Upper lobe of left lung (tissue), 4 donors: ENCODE results near the gene JARID2.

Source experiments
- CTCF ChIP-seq, 6 experiments: fragments of 450-650 bp in 4 of 6; fragments of 200-600 bp in 2 of 6; sonication (generic) in 2 of 6; IDR thresholded peaks; one replicate each; pipeline ENCODE4 v1.5.1; 2016 to 2019; ENCODE audit warnings: antibody characterized with exemption in 6 of 6
- POLR2A ChIP-seq, 4 donors: fragments of 450-650 bp; IDR thresholded peaks; one replicate each; pipeline ENCODE4 v1.5.1; 2016 to 2017; ENCODE audit warnings: antibody characterized with exemption in 4 of 4, mild to moderate bottlenecking in 2 of 4

GRCh38 chr6:15249371-15250019 lies 3.6 kb downstream of the JARID2 start:
- TF ChIP-seq CTCF (IDR thresholded peaks at IDR 0.05) = no peak
- no peak for TF ChIP-seq POLR2A (IDR thresholded peaks at IDR 0.05)
